ENCODE results near the gene SDE2.
"Not testable (repeated sequence)": the region's sequence is repeated elsewhere in the genome, so short reads cannot be mapped to it uniquely, and the experiment has no call there.

SDE2 gene

GRCh38 chr1:226006686-226007085, 7.5 kb upstream of the SDE2 start:
- DNase-seq (ENCODE audit: low read depth): no peak

- DNase-seq (ENCODE audit: low read depth): no peak
Observed at GRCh38 chr1:226004396-226004795, 5.3 kb upstream of the SDE2 start.

GRCh38 chr1:226003502-226004170, 4.5 kb upstream of the SDE2 start:
- DNase-seq (ENCODE audit: low read depth): no peak

GRCh38 chr1:226002667-226003501, 3.7 kb upstream of the SDE2 start:
- peak; percentile 62 for DNase-seq (ENCODE audit: low read depth)

GRCh38 chr1:226001963-226002666, 3.0 kb upstream of the SDE2 start:
- DNase-seq (ENCODE audit: low read depth): peak; percentile 13

GRCh38 chr1:226001088-226001487, 1.9 kb upstream of the SDE2 start:
- DNase-seq (ENCODE audit: low read depth): no peak

GRCh38 chr1:226000493-226001081, 1.4 kb upstream of the SDE2 start:
- not testable (repeated sequence) for DNase-seq (ENCODE audit: low read depth)

GRCh38 chr1:225999912-226000337, 782 bp upstream of the SDE2 start:
- DNase-seq (ENCODE audit: low read depth): no peak

GRCh38 chr1:225998560-225999226, 450 bp downstream of the SDE2 start:
- peak; percentile 62 for DNase-seq (ENCODE audit: low read depth)

GRCh38 chr1:225996946-225997545, 2.1 kb downstream of the SDE2 start:
- peak; percentile 54 for DNase-seq (ENCODE audit: low read depth)

- no peak for DNase-seq (ENCODE audit: low read depth)
Observed at GRCh38 chr1:225995919-225996864, 3.0 kb downstream of the SDE2 start.

GRCh38 chr1:225990705-225991464, 8.3 kb downstream of the SDE2 start:
- DNase-seq (ENCODE audit: low read depth): no peak

GRCh38 chr1:225987491-225988316, 11.4 kb downstream of the SDE2 start:
- peak; percentile 66 for DNase-seq (ENCODE audit: low read depth)

GRCh38 chr1:225981714-225982113, 17.4 kb downstream of the SDE2 start:
- DNase-seq (ENCODE audit: low read depth): no peak

GRCh38 chr1:225980005-225980836, 18.9 kb downstream of the SDE2 start:
- DNase-seq (ENCODE audit: low read depth): no peak

- no peak for DNase-seq (ENCODE audit: low read depth)
Observed at GRCh38 chr1:225979421-225979820, 19.7 kb downstream of the SDE2 start.

GRCh38 chr1:225977937-225978748, 21.0 kb downstream of the SDE2 start:
- DNase-seq (ENCODE audit: low read depth): no peak

Measured in ELR (cell line).